ENCODE results near the gene HEPHL1.
"Not testable (repeated sequence)": the region's sequence is repeated elsewhere in the genome, so short reads cannot be mapped to it uniquely, and the experiment has no call there.

The HEPHL1 gene

DNA sequence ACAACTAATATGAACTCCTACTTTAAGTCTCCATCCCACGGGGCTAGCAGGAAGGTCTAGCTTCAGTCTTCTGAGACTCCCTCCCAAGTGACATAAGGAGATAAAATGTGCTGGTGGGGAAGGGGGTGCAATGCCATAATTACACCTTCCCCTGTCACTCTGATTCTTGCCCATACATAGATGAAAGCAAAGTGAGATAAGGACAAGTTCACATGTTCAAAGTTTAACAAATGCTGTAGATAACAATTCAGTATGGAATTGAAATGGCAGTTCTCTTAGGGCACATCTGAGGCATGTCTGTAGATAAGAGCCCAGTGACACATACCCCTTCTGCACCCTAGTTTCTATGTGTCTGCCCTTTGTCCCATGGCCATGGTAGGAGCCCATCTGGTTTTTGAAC lies 69.2 kb downstream of the HEPHL1 start:
- DNase-seq (ENCODE audit: low spot score), result no peak

DNA sequence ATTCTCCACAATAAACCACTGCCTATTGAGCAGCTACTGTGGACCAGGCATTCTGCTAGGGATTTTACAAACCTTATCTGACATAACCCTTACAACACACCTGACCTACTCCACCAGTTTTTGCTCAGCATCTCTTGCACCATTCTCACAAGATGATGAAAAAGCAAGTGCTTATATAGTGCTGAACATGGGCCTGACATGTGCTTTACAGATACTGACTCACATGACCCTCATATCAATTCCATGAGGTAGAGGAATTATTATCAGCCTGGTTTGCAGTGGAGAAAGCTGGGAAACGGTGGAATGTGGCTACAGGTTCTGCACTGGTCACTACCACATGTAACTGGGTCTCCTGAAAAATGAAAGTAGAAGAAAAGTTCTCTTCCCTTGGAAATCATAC lies 69.9 kb downstream of the HEPHL1 start:
- DNase-seq (ENCODE audit: low spot score), result no peak

DNA sequence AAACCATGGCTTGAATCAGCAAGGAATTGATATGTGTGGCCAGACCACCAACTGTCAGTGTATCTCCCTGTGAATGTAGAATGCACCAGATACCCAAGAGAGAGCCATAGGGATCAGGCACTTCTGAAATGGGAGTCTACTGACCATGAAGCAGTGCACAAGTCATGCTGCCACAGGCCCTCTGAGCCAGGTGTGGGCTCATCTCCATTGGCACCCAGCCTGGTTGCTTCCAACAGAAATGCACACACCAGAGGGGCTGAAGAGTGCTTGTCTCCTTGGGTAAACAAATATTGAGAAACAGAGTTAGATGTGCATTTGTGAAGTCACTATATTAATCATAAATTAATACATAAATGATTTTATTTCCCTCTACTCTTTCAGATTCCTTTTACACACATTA lies 79.1 kb downstream of the HEPHL1 start:
- DNase-seq (ENCODE audit: low spot score), result no peak

DNA sequence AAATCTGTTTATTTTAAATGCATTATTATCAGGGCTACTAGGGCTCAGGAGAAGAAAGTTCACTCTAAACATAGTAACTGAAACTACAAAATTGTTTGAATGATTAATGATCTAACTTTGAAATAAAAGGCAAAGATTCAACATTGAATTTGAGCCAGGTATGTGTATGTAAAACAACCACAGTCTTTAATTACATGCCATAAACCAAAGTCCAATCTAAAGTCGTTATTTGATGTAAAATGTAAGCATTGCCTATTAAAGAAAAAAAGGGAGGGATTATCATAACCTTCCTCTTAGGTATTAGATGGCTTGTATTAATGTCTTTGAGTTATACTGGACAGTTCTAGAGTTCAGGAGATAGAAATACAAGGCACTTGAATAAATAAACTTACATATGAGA lies 82.3 kb downstream of the HEPHL1 start:
- DNase-seq (ENCODE audit: low spot score), result no peak

DNA sequence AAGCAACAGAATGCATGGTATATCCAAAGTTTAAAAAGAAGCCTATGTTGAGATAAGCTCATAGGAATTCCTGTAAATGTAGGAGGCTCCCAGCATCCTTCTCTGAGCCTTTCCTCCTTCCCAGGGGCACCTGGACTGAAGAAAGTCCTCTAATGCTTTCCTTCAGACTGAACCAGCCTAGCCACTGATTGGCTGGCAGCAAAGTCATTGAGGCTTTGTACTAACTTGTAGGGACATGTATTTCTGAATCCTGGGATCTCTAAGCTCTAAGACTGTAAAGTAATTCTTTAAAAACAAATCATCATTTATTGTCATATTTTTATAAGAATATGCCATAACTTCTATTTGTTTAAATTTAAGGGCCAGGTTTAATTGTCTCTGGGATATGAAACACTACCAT lies 83.6 kb downstream of the HEPHL1 start:
- DNase-seq (ENCODE audit: low spot score), result no peak

DNA sequence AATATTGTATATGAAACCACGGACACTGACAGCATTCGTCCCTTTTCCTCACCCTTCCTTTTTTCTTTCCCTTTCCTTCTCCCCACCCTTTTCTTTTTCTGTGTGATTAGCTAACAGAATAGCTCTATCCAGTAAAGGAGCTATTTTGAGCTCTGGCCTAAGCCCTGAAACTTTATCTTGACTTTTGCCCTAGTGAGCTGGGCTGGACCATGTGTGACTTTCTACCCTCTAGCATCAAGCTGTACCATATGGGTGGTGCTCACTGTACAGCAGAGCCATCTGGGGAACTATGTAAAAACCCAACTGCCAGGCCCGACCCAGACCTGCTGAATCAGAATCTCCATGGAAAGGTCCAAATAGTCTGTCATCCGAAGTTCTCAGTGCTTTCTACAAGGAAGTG lies 85.6 kb downstream of the HEPHL1 start:
- DNase-seq (ENCODE audit: low spot score), result no peak

DNA sequence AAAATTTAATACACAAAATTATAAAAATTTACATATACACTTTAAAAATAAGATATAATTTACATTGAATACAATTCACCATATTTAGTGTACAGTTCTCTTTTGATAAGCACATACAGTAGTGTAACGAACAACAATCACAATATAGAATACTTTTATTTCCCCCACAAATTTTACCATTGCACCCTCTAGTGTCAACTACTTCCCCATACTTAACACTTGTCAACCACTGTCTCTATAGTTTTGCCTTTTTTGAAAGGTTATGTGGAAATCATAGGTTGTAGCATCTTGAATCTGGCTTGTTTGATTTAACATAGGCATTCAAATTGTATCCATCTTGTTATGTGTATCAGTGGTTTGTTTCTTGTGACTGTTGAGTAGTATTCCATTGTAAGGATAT lies 86.2 kb downstream of the HEPHL1 start:
- DNase-seq (ENCODE audit: low spot score), result no peak

DNA sequence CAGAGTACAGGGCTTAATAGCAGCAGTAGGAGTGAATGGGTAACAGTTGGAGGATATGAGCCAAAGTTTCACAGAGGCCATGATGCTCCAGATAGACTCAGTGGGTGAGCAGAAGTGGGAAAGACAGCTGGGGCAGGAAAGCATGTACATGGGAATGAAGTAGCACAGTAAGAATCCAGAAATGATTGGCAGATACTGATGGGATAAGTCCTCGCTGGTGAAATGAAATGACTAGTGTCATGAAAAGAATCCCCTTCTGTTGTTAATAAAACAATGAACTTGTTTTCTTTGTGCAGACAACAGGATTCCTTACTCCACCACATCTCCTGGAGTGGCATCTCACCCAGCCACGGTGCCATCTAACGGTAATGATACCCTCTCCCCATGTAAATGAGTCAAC lies 90.1 kb downstream of the HEPHL1 start:
- DNase-seq (ENCODE audit: low spot score), result no peak

DNA sequence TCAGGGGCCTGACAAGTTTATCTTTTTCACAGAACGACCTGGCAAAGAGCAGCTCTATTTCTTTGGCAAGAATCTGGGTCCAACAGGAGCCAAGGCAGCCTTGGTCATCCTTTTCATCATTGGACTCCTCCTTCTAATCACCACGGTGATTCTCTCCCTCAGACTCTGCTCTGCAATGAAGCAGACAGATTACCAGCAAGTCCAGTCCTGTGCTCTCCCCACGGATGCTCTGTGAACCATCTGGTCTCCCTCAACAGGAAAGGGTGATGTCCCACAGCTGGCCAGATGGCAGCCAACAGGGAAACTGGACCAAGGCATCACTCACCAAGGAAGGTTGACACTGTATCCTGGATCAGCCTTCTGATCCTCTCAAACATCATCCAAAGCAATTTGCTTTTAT lies 90.5 kb downstream of the HEPHL1 start:
- DNase-seq (ENCODE audit: low spot score), result no peak

DNA sequence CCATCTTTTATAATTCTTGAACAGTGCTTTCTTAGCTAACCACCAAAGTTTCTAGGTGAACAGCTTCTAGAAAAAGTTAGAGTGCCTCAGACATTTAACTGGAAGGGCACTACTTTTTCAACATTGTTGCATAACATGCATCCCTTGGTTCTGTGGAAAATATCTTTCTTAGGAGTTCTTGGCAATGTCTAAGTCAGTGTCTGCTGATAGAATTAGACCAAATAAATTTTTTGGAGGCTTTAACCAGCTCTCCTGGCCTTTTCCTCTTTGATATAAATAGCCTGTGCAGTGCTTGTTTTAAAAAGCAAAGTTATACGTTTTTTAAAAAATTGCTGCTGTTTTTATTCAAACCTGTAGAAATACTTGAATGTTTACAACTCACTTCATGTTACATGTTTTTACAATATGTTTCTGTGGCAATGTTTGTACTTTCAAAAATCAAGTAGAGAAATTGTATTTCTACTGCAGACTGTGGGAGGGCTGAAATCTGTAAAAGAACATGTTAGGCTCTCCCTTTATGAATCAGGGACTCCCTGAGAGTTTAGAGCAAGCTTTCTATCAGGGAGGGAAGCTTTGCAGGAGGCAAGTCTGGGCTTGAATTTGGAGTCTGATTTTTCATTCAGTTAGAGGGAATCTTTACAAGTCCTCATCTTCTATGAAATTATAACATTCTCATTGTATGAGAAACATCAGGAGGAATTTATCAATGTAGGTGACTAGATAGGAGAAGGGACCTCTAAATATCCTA lies 91.2 kb downstream of the HEPHL1 start:
- DNase-seq (ENCODE audit: low spot score), result no peak

DNA sequence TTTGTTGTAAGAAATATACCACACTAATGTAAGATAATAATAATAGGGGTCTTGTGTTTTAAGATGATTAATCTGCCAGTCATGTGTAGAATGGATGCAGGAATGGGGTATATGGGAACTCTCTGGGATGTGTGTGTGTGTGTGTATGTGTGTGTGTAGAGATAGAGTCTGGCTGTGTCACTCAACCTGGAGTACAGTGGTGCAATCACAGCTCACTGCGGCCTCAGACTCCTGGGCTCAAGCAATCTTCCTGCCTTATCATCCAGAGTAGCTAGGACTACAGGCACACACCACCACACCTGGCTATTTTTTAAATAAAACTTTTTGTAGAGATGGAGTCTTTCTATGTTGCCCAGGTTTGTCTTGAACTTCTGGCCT lies 96.0 kb downstream of the HEPHL1 start:
- DNase-seq (ENCODE audit: low spot score), result no peak

DNA sequence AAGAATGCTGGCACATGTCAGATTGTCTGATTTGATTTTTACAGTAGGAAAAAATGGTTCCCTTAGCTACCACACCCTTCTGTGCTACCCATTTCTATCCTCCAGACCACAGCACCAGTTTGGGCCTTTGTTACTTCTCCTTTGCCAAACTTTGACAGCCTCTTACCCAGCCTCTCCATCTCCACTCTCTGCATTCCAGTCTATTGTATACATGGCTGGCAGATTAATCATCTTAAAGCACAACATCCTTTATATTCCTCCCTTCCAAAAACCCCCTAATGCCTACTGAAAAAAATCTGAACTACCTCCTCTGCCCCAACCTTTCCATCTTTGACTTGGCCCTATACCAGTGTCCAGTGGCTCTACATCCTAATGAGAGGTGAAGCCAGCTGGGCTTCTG lies 96.7 kb downstream of the HEPHL1 start:
- DNase-seq (ENCODE audit: low spot score), result no peak

DNA sequence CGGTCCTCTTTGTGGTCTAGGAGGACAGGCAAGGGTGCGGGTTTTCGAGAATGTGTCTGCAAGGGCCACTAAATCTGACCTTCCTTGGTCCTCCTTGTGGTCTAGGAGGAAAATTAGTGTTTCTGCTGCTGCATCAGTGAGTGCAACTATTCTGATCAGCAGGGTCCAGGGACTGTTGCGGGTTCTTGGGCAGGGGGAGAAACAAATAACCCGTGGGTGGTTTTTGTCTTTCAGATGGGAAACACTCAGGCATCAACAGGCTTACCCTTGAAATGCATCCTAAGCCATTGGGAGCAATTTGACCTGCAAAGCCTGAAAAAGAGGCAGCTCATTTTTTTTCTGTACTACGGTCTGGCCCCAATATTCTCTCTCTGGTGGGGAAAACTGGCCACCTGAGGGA lies 98.5 kb downstream of the HEPHL1 start:
- not testable (repeated sequence) for DNase-seq (ENCODE audit: low spot score)

DNA sequence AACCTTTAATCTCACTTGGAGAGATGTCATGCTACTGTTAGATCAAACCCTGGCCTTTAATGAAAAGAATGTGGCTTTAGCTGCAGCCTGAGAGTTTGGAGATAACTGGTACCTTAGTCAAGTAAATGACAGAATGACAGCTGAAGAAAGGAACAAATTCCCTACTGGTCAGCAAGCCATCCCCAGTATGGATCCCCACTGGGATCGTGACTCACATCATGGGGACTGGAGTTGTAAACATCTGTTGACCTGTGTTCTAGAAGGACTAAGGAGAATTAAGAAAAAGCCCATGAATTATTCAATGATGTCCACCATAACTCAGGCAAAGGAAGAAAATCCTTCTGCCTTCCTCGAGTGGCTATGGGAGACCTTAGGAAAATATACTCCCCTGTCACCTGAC lies 99.4 kb downstream of the HEPHL1 start:
- DNase-seq (ENCODE audit: low spot score), result not testable (repeated sequence)

DNA sequence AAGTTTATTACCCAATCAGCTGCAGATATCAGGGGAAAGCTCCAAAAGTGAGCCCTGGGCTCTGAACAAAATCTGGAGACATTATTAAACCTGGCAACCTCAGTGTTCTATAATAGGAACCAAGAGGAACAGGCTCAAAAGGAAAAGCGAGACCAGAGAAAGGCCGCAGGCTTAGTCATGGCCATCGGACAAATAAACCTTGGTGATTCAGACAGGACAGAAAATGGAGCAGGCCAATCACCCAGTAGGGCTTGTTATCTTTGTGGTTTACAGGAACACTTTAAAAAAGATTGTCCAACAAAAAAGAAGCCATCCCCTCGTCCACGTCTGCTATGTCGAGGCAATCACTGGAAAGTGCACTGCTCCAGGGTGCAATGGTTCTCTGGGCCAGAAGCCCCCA lies 99.8 kb downstream of the HEPHL1 start:
- DNase-seq (ENCODE audit: low spot score), result no peak

DNA sequence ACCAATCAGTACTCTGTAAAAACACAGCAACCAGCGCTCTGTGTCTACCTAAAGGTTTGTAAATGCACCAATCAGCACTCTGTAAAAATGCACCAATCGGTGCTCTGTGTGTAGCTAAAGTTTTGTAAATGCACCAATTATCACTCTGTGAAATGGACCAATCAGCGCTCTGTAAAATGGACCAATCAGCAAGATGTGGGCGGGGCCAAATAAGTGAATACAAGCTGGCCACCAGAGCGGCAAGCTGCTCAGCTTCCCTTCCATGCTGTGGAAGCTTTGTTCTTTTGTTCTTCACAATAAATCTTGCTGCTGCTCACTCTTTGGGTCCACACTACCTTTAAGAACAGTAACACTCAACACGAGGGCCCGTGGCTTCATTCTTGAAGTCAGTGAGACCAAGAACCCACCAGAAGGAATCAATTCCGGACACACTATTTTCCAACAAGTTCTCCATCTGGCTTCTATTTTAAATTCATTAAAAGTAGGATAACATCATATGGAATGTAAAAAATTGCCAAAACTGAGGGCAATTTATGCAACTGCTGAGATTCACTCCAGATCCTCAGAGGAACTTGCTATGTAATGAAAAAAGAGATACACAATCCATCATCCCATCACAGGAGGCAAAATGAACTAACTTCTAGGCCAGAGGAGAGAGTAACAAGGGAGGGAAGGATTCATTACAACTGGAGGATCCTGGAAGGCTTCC lies 104.4 kb downstream of the HEPHL1 start:
- DNase-seq (ENCODE audit: low spot score), result no peak

DNA sequence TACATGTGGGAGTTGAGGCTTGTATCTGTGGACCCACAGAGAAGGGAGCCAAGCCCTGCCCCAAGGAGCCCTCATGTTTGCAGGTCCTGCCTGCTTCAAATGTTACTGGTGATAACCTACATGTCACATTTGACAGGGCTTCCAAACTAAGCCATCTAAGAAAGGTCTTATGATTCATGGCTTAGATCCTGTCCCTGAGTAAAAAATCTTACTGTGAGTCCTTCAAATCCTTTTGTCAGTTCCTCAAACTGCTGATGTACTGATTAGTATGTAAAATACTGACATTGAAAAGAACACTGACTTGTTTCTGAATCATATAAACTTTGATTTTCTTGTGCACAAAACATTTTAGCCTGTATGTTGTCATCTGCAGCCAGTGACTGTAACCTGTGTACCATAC lies 106.5 kb downstream of the HEPHL1 start:
- no peak for DNase-seq (ENCODE audit: low spot score)

DNA sequence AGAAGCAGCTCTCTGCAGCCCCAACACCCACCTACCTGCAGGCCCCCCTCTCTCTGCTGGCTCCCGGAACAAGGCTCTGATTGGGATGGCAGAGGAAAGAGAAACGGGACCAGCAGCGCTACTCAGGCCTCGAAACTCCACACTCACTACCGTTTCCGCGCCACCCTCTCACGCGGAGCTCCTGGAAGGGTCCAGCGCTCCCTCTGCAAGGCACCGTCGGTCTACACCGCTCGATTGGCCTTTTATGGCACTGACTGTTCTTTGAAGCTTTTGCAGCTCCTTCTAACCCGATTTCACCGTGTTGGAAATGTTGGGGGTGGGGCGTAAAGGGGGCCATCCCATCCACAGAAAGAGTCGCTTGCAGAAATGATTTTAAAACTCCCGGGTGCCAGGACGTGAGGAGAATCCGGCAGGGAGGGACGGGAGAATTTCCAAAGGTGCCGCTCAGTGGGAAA lies 107.2 kb downstream of the HEPHL1 start:
- DNase-seq (ENCODE audit: low spot score), result peak; percentile 58

DNA sequence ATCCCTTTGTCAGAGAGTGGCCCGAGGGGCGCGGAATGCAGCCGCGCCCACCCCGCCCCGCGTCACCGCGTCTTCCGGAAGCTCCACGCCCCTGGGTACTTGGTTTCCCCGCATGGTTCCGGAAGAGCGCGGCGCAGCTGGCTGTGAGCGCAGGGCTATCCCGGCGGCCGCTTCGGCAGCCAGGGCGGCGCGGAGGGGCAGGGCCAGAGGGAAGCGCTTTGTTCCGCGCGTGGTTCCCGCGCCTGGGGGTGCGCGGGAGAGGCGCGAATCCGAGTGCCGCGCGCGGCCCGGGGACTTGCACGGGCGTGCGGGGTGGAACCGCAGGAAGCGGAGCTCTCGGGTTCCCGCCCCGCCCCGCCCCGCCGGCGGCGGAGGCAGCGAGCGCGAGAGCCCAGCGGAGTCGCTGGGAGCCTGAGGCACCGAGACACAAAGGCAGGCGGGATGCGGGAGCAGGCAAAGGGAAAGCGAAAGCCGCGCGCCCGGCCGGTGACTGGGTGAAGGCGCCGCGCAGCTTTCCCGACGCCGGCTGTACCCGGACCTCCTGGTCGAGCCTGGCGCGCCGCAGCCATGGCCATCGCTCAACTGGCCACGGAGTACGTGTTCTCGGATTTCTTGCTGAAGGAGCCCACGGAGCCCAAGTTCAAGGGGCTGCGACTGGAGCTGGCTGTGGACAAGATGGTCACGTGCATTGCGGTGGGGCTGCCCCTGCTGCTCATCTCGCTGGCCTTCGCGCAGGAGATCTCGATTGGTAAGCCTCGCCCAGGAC lies 107.8 kb downstream of the HEPHL1 start, which contains the start of gene PANX1:
TSS of gene PANX1 (plus strand) at position 96 of the 766 bp plus-strand sequence. CDS start at position 568, 472 bp downstream.
- DNase-seq (ENCODE audit: low spot score), result peak; percentile 92

DNA sequence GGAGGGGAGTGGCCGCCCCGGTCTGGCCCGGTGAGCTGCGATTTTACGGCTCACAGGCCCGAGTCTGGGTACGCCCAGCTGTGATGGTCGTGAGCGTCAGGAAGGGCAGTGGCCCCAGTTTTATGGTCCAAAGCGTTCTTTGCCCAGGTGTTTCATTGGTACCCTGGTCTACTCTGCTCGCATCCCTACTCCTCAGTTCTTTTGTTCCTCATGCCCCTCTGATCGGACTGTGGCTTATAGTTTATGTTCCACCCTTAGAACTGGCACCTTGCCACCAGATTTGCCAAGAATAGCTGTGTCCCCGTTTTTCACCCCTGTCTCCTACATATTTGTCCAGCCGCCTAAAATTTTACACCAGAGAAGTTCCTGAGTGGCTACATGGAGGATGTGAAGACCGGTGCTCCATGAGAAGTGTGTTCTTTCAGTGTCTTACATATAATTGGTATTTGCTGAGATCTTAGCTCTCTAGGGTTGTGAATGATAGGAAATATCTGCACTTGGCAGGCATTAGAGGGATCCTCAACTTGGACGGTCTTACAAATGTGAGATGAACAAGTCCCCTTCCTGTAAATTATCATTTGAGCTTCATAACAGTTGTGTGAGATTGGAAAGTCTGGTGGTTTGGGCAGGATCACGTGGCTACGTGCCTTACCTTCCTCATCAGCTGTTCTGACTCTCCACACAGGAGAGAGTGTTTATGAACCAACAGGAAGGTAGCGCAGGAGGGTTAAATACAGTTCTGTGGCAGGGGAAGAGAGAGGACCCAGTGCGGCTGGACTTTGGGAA lies 108.6 kb downstream of the HEPHL1 start:
- DNase-seq (ENCODE audit: low spot score), result no peak

DNA sequence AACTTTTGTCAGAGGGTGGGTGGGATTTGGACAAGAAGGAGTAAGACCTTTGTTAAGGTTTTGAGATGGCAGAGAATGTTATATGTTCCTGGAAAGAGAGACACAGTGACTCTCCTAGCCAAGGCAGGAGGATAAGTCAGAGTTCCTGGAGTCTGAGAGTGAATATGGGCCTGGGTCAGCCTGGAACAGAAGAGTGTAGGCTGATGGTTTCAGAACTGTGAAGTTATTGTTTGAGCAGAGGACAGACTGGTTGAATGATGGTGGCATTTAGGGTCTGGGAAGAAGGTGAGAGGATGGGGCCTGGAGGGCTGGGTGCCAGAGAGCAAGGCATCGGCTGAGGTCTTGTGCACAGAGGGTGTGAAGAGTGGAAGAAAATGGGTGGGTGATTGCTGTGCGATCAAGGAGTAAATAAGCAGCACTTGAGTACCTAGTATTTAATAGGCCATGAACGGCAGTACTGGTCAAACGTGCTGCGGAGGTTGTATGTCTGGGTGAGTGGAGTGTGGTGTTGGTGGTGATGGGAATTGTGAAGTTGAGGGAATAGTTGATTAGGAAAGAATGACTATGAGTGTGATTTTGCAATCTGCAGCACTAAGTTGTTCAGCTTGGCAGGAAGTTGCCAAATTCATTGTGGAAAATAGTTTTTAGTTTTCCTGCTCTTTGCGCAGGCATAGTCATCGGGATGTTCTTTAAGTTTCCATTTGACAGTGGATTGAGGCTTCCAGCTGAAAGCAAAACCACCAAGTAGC lies 109.3 kb downstream of the HEPHL1 start:
- no peak for DNase-seq (ENCODE audit: low spot score)

All from D341Med (cell line).